Amygdala (tissue), 56 donors: ENCODE results near the gene NOX1.
"Not testable (repeated sequence)": the region's sequence is repeated elsewhere in the genome, so short reads cannot be mapped to it uniquely, and the experiment has no call there.

Experiments
- DNase-seq, 56 donors: peaks; one replicate each; lab custom pipeline; 2025; lab: John Stamatoyannopoulos, UW

Gene NOX1

GRCh38 chrX:100819837-100820666 lies 54.1 kb downstream of the NOX1 start, which contains the start of gene CSTF2:
Gene CSTF2 (plus strand): TSS chrX:100820391. CDS start chrX:100820417, 26 bp downstream.
- DNase-seq, result peak; percentile 3 to 85 (median 58)

DNA sequence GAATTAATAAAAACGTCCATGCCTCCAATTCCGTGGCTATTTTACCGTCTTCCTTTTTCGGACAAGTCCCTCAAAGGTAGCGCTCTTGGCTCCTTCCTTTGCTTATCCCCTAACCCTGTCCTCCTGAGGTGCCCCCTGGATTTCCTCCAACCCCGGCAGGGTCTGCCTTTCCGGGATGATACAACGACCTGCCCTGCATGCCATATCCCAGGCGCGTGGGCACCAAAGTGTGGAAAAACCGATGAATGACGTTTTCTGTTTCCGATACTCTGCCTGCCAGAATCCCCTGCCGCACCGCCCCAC lies 54.7 kb downstream of the NOX1 start:
- peak in 4 of 56 donors; percentile 0 to 9 (median 2) for DNase-seq

- no peak for DNase-seq
These were observed 56.8 kb downstream of the NOX1 start for GRCh38 chrX:100817340-100817739.

- no peak for DNase-seq
These were observed 61.7 kb downstream of the NOX1 start for GRCh38 chrX:100812216-100813158.

GRCh38 chrX:100808265-100808664 lies 65.9 kb downstream of the NOX1 start:
- not testable (repeated sequence) for DNase-seq

DNA sequence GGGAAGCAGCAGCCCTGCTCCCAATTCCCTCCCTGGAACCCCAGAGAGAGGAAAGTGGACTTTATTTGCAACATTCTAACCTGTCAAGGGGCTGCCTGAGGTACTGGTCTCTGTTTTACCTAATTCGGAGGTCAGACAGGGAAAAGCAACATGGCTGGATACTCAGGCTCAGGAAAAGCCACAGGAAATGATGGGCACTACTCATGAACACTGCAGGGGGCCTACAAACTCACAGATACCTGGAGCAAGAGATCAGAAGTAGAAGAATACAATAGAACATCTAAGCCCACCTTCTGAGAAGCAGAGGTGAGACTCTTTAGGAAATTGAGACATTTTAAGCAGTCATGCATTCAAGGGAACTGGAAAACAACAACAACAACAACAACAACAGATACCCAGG lies 69.4 kb downstream of the NOX1 start:
- no peak for DNase-seq

DNA sequence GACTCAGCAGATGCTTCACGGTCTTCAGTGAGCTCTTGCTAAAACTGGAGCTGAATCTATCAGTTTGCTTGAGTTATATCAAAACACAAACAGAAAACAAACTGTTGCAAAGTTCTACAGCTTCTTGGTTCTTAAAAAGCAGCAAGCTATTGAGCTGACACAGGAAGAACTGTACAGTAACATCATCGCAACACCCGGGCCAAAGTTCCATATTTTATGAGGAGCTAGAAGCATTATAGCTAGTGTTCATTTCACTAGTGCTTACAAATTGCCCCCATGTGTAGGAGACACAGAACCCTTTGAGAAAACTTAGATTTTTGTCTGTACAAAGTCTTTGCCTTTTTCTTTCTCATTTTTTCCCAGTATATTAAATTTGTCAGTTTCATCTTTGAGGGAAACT lies 71.3 kb downstream of the NOX1 start:
- no peak for DNase-seq

DNA sequence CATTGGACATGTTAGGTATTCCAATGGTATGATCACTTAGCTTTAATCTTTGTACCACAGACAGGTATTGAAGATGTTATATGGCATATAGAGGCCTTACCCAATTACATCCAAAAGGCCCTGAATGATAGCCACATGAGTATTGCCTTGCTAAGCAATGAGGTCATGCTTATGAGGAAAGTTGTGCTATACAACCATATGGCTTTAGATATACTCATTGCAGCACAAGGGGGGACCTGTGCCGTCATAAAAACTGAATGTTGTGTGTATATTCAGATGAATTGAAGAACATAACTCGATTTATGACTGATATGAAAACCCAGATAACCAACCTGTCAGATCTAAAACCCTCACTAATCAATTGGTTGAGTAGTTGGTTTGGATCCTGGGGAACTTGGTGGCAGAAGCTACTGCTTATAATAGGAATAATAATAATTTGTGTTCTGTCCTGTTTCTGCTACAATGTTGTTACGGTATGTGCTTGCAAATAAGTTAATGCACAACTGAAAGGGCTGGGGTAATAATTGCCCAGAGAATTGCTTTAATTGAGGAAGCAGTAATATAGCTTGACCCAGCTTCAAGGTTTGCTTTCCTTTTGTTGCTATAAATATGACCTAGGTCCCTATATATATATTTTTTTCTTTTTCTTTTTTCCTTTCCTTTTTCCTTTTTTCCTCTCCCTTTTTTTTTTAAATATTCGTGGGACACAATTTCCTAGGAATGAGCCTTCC lies 75.5 kb downstream of the NOX1 start:
- no peak for DNase-seq

- no peak for DNase-seq
These were observed 76.8 kb downstream of the NOX1 start for GRCh38 chrX:100797359-100797758.

DNA sequence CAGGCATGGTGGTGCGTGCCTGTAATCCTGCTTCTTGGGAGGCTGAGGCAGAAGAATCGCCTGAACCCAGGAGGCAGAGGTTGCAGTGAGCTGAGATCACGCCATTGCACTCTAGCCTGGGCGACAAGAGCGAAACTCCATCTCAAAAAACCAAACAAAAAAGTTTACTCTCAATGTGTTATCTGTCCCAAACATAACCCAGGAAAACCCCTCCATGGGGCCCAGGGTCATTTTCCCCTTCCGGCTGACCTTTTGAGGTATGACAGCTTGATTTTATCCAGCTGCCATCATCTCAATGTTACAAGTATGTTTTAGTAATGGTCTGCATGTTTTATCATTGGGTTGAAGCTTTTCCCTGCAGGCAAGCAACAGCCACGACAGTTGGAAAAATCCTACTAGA lies 77.8 kb downstream of the NOX1 start:
- DNase-seq, result not testable (repeated sequence)
